Psoas muscle (tissue), 8 donors: ENCODE data around the gene FABP3. TPM values are rescaled to one million over a fixed set of nuclear protein-coding genes. Genes with fewer than 3 reads are reported as not detected.

Experiments used
- ATAC-seq, 4 donors: fragments of 200-7000 bp; cut with Tn5 transposase; one replicate each; pipeline ENCODE4 v1.9.1; 2020; ENCODE audit warnings: moderate library complexity in 3 of 4, mild to moderate bottlenecking in 2 of 4
- DNase-seq, 2 donors: peaks; one replicate each; pipeline ENCODE4 v3.0.0-alpha.2; 2020
- H3K27ac ChIP-seq: fragments of 200-600 bp; one replicate; pipeline ENCODE4 v1.8.0; 2022
- H3K27me3 ChIP-seq, 3 donors: fragments of 200-600 bp in 1 of 3; one replicate each; pipeline versions ENCODE4 v1.6.1 to v1.8.0; 2013 to 2022; ENCODE audit warnings: low read length in 2 of 3, mild to moderate bottlenecking in 2 of 3, moderate library complexity in 1 of 3; ENCODE audit not compliant: insufficient read depth in 3 of 3
- H3K36me3 ChIP-seq, 2 donors: fragments of 200-600 bp in 1 of 2; one replicate each; pipeline versions ENCODE4 v1.6.1 to v1.8.0; 2013 to 2022; ENCODE audit warnings: low read depth in 1 of 2, mild to moderate bottlenecking in 1 of 2, moderate library complexity in 1 of 2; ENCODE audit not compliant: insufficient read depth in 1 of 2
- H3K4me1 ChIP-seq: fragments of 200-600 bp; one replicate; pipeline ENCODE4 v1.8.0; 2022
- H3K4me3 ChIP-seq: fragments of 200-600 bp; one replicate; pipeline ENCODE4 v1.8.0; 2022; ENCODE audit warnings: mild to moderate bottlenecking
- H3K9me3 ChIP-seq: fragments of 200-600 bp; one replicate; pipeline ENCODE4 v1.8.0; 2022
- CTCF ChIP-seq: fragments of 200-600 bp; IDR thresholded peaks from one replicate; pipeline ENCODE4 v1.8.0; 2022; ENCODE audit warnings: antibody characterized with exemption
- WGBS, 3 donors: extraction: QIAGEN DNeasy Blood & Tissue Kit; methylation state at CpG; one replicate each; pipeline versions ENCODE4 v1.1.6 to v1.1.7; 2013; 5-methylcytosine and 5-hydroxymethylcytosine counted together
- intact Hi-C, 2 donors: fragments of 100-400 bp; cut with DNase I; formaldehyde crosslinking; loops; one replicate each; pipeline versions ENCODE4 v1.11.0 to v1.14.2; 2022
- polyA plus RNA-seq, 3 donors: library from polyadenylated mRNA; stranded (reverse); fragments of 200-250 nt; gene quantifications; one replicate each; pipeline ENCODE4 v1.2.3, GENCODE V29; 2013
- total RNA-seq, 4 donors: library from RNA; stranded (reverse); fragmentation: NEBNext Ultra II Directional in 2 of 4; extraction: Animal tissue kit (Norgen Biotek cat#: 25700) in 2 of 4; gene quantifications; one replicate each; pipeline versions ENCODE4 v1.2.1 to v1.2.4, GENCODE V29; 2021 to 2023
- donor health status: healthy with polysubstance abuse.
- donor health status: DM: no; HTN: no; CAD: no; lungs with moderate emphysema.
- donor health status: Bipolar disorder and iron deficiency.
- donor health status: healthy.
- donor health status: DM: yes; HTN: yes; CAD: no.
- donor health status: DM: no; HTN: no; CAD: no.
- donor health status: DM: no; HTN: no; CAD: no.
- donor health status: DM: yes; HTN: yes; CAD: no.

FABP3 gene
- total and polyA plus RNA-seq, 7 donors: 467 to 4,001 (median 2,603) TPM

- 64 to 70% (median 65%) methylated on average over 2 of the region's 2 CpGs for WGBS, 3 donors
- no peaks in the 10 kb centered on the region for H3K27me3 ChIP-seq
- no peaks in the 10 kb centered on the region for H3K4me1 ChIP-seq
- TF ChIP-seq CTCF: no peak
- H3K27ac ChIP-seq: no peak overlapping the region
- H3K9me3 ChIP-seq: no peaks in the 10 kb centered on the region
- ATAC-seq (no peak), DNase-seq (no peak)
- no peak overlapping the region for H3K4me3 ChIP-seq
- intact Hi-C loops: no loop called here
- no peaks in the 10 kb centered on the region for H3K36me3 ChIP-seq
These were observed 28.4 kb upstream of the FABP3 start for GRCh38 chr1:31401241-31401640.

- WGBS, 3 donors: 61 to 66% (median 61%) methylated on average over 3 of the region's 3 CpGs
- Histone ChIP-seq H3K27me3 (no peaks in the 10 kb centered on the region), H3K4me3 (no peak overlapping the region), H3K36me3 (no peaks in the 10 kb centered on the region), H3K27ac (no peak overlapping the region), H3K9me3 (no peaks in the 10 kb centered on the region), H3K4me1 (no peaks in the 10 kb centered on the region)
- TF ChIP-seq CTCF: no peak
- ATAC-seq (no peak), DNase-seq (no peak)
- intact Hi-C loops: no loop called here
These were observed 27.5 kb upstream of the FABP3 start for GRCh38 chr1:31400393-31400792.

- no peaks in the 10 kb centered on the region for H3K9me3 ChIP-seq
- no peaks in the 10 kb centered on the region for H3K27me3 ChIP-seq
- no peak overlapping the region for H3K4me3 ChIP-seq
- DNase-seq (no peak), ATAC-seq (no peak)
- no peaks in the 10 kb centered on the region for H3K4me1 ChIP-seq
- intact Hi-C loops: no loop called here
- WGBS, 3 donors: 67 to 74% (median 71%) methylated on average over 3 of the region's 3 CpGs
- H3K27ac ChIP-seq: no peak overlapping the region
- TF ChIP-seq CTCF: no peak
- no peaks in the 10 kb centered on the region for H3K36me3 ChIP-seq
These were observed 27.1 kb upstream of the FABP3 start for GRCh38 chr1:31399976-31400375.

GRCh38 chr1:31398246-31398645 lies 25.4 kb upstream of the FABP3 start:
- intact Hi-C loops: no loop called here
- 90 to 95% (median 92%) methylated on average over 2 of the region's 2 CpGs for WGBS, 3 donors
- Histone ChIP-seq H3K9me3 (no peaks in the 10 kb centered on the region), H3K4me3 (no peak overlapping the region), H3K27me3 (no peaks in the 10 kb centered on the region), H3K36me3 (no peaks in the 10 kb centered on the region), H3K27ac (no peak overlapping the region), H3K4me1 (peaks cover 5% of the 10 kb centered on the region)
- DNase-seq: no peak
- ATAC-seq: no peak
- no peak for TF ChIP-seq CTCF

- Histone ChIP-seq H3K36me3 (no peaks in the 10 kb centered on the region), H3K27ac (no peak overlapping the region), H3K9me3 (no peaks in the 10 kb centered on the region), H3K4me1 (peaks cover 5% of the 10 kb centered on the region), H3K4me3 (no peak overlapping the region), H3K27me3 (no peaks in the 10 kb centered on the region)
- ATAC-seq: no peak
- TF ChIP-seq CTCF: no peak
- 63 to 72% (median 68%) methylated on average over 4 of the region's 4 CpGs for WGBS, 3 donors
- DNase-seq: no peak
- intact Hi-C loops: no loop called here
These were observed 24.7 kb upstream of the FABP3 start for GRCh38 chr1:31397360-31398095.
